Thyroid gland (tissue), 4 donors: ENCODE data around the gene ULBP2.

Source experiments
- POLR2A ChIP-seq, 2 donors: fragments of 450-650 bp; IDR thresholded peaks; one replicate each; pipeline ENCODE4 v1.6.1; 2017; ENCODE audit warnings: antibody characterized with exemption in 2 of 2, mild to moderate bottlenecking in 2 of 2, moderate library complexity in 1 of 2
- TF ChIP-seq, protein P1 (sequence below), 6 experiments: fragments of 200-600 bp in 3 of 6; fragments of 450-650 bp in 3 of 6; sonication (generic) in 3 of 6; IDR thresholded peaks; one replicate each; pipeline ENCODE4 v1.5.1; 2016 to 2019; ENCODE audit warnings: antibody characterized with exemption in 6 of 6, mild to moderate bottlenecking in 2 of 6, inconsistent platforms in 1 of 6, moderate library complexity in 1 of 6

DNA sequence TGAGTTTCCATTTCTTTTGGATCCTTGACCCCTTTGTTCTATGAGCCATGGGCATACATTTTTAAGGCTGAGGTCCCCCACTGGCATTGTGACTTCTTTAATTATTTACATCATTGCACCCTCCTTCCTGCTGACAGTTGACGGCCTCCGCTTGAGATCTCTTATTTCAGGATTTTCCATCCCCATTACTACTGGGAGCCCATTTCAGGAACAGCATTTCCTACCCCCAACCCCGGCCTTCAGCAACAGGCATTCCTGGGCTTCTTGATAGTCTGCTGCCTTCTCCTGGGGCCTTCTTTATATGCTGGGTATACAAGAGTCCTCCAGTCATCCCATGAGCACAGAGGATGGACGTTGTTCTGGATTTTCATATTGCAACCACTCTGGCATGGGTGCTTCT is 25.8 kb downstream of the ULBP2 start:
- TF ChIP-seq, protein P1, sequence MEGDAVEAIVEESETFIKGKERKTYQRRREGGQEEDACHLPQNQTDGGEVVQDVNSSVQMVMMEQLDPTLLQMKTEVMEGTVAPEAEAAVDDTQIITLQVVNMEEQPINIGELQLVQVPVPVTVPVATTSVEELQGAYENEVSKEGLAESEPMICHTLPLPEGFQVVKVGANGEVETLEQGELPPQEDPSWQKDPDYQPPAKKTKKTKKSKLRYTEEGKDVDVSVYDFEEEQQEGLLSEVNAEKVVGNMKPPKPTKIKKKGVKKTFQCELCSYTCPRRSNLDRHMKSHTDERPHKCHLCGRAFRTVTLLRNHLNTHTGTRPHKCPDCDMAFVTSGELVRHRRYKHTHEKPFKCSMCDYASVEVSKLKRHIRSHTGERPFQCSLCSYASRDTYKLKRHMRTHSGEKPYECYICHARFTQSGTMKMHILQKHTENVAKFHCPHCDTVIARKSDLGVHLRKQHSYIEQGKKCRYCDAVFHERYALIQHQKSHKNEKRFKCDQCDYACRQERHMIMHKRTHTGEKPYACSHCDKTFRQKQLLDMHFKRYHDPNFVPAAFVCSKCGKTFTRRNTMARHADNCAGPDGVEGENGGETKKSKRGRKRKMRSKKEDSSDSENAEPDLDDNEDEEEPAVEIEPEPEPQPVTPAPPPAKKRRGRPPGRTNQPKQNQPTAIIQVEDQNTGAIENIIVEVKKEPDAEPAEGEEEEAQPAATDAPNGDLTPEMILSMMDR (IDR thresholded peaks at IDR 0.05): no peak
- no peak for TF ChIP-seq POLR2A (IDR thresholded peaks at IDR 0.05)
